Nephron progenitor cell (in vitro differentiated cells): ENCODE results near the gene FSD1.

Experiments
- DNase-seq: peaks from one replicate; pipeline ENCODE4 v3.0.0; 2021
- H3K27ac Mint-ChIP-seq: 2 replicates; pipeline ENCODE4 v1.8.0; 2021; ENCODE audit warnings: mild to moderate bottlenecking, moderate library complexity, mixed read lengths
- H3K27me3 Mint-ChIP-seq: 2 replicates; pipeline ENCODE4 v1.8.0; 2021; ENCODE audit warnings: mild to moderate bottlenecking, low read depth, mixed read lengths; ENCODE audit not compliant: poor library complexity
- H3K36me3 Mint-ChIP-seq: 2 replicates; pipeline ENCODE4 v1.8.0; 2021; ENCODE audit warnings: low read depth, mixed read lengths
- H3K4me1 Mint-ChIP-seq: 2 replicates; pipeline ENCODE4 v1.8.0; 2021; ENCODE audit warnings: mixed read lengths
- H3K4me3 Mint-ChIP-seq: 2 replicates; pipeline ENCODE4 v1.8.0; 2021; ENCODE audit warnings: mild to moderate bottlenecking, moderate library complexity, mixed read lengths
- H3K9me3 Mint-ChIP-seq: 2 replicates; pipeline ENCODE4 v1.8.0; 2021; ENCODE audit warnings: mild to moderate bottlenecking, moderate library complexity, mixed read lengths
- CTCF ChIP-seq: fragments of 200-600 bp; sonication (generic); IDR thresholded peaks from 2 replicates; pipeline ENCODE4 v1.5.0; 2021; ENCODE audit warnings: antibody characterized with exemption

Gene FSD1

GRCh38 chr19:4304538-4305256 is at the start of gene FSD1:
Gene FSD1 (plus strand): TSS chr19:4304598. CDS start chr19:4304747, 149 bp downstream.
- Mint-ChIP-seq H3K27ac (no peak within 1 kb of the TSS), H3K4me3 (peak within 1 kb of the TSS; percentile 74), H3K36me3 (peaks cover 20% of the 10 kb centered on the region), H3K27me3 (peaks cover 10% of the 10 kb centered on the region), H3K4me1 (peaks cover 33% of the 10 kb centered on the region), H3K9me3 (no peaks in the 10 kb centered on the region)
- peak; percentile 90 for DNase-seq
- no peak for TF ChIP-seq CTCF

GRCh38 chr19:4256563-4256962 is 47.8 kb upstream of the FSD1 start:
- DNase-seq, result no peak
- no peak overlapping the region for H3K27ac Mint-ChIP-seq
- H3K4me3 Mint-ChIP-seq, result no peak overlapping the region
- peaks cover 72% of the 10 kb centered on the region for H3K36me3 Mint-ChIP-seq
- H3K27me3 Mint-ChIP-seq, result peaks cover 5% of the 10 kb centered on the region
- H3K9me3 Mint-ChIP-seq, result peaks cover 24% of the 10 kb centered on the region
- no peak for TF ChIP-seq CTCF
- no peaks in the 10 kb centered on the region for H3K4me1 Mint-ChIP-seq

DNA sequence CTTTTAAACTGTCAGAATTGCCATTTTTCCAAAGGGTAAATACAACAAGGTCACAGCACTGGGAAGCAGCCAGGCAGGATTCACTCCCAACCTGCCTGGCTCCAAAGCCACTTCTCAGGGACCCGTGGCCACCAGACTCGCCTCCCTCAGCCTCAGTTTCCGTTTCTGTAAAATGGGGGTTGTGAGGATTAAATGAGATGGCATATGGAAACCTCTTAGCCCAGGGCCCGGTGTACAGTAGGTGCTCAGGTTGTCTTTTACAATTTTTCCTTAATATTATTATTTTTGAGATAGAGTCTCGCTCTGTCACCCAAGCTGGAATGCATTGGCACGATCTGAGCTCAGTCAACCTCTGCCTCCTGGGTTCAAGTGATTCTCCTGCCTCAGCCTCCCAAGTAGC is 47.4 kb upstream of the FSD1 start:
- H3K36me3 Mint-ChIP-seq, result peaks cover 68% of the 10 kb centered on the region
- no peak overlapping the region for H3K27ac Mint-ChIP-seq
- H3K4me1 Mint-ChIP-seq, result no peaks in the 10 kb centered on the region
- no peak overlapping the region for H3K4me3 Mint-ChIP-seq
- H3K9me3 Mint-ChIP-seq, result peaks cover 24% of the 10 kb centered on the region
- H3K27me3 Mint-ChIP-seq, result peaks cover 5% of the 10 kb centered on the region
- DNase-seq, result no peak
- TF ChIP-seq CTCF, result no peak

DNA sequence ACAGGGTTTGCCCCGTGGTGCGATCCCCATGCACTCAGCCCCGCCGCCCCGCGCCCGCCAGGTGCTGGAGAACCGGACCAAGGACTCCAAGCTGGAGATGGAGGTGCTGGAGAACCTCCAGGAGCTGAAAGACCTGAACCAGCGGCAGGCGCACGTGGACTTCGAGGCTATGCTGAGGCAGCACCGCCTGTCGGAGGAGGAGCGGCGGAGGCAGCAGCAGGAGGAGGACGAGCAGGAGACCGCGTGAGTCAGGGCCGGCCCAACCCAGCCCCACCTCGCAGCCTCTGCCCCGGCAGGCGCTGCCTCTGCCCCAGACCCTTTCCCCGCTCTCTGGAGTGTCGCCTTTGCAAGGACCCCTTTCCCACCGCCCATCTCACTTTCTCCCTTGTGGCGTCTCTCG is 46.2 kb upstream of the FSD1 start:
- Mint-ChIP-seq H3K9me3 (peaks cover 17% of the 10 kb centered on the region), H3K4me1 (no peaks in the 10 kb centered on the region), H3K27me3 (no peaks in the 10 kb centered on the region), H3K27ac (no peak overlapping the region), H3K4me3 (no peak overlapping the region), H3K36me3 (peaks cover 56% of the 10 kb centered on the region)
- no peak for DNase-seq
- TF ChIP-seq CTCF, result no peak

DNA sequence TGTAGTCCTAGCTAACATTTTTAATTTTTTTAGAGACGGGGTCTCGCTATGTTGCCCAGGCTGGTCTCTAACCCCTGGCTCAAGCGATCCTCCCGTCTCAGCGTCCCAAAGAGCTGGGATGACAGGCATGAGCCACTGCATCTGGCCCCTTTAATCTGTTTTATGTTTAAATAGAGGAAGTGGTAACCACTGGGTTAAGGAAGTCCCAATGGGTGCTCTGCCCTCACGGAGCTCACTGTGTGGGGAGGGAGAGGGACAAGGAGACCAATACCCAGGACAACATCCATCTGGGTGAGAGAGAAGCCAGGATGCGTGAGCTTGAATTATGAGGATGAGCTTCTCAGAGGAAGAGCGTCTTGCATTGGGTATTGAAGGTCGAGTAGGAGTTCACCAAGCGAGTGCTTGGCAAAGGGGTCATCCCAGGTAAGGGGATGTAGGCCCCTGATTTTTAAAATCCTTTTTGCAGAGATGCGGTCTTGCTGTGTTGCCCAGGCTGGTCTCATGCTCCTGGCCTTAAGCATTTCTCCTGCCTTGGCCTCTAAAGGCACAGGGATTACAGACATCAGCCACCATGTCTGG is 43.7 kb upstream of the FSD1 start:
- no peak for DNase-seq
- peak overlapping the region; percentile 69 for H3K27ac Mint-ChIP-seq
- TF ChIP-seq CTCF, result no peak
- no peaks in the 10 kb centered on the region for H3K4me1 Mint-ChIP-seq
- H3K36me3 Mint-ChIP-seq, result peaks cover 39% of the 10 kb centered on the region
- no peaks in the 10 kb centered on the region for H3K27me3 Mint-ChIP-seq
- H3K9me3 Mint-ChIP-seq, result no peaks in the 10 kb centered on the region
- no peak overlapping the region for H3K4me3 Mint-ChIP-seq

DNA sequence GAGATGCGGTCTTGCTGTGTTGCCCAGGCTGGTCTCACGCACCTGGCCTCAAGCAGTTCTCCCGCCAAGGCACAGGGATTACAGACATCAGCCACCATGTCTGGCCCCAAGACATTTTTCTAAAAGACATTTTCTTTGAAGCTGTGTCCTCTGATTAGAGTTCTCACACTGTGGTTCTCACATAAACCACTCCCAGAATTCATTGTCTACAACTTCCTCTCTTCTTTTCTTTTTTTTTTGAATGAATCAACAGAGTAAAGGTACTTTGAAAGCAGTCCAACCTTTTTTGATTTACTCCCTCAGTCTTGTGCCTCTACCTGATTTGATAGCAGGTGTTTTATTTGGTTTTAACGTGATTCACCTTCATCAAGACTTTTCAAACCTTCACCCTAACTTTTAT is 39.6 kb upstream of the FSD1 start:
- peak overlapping the region; percentile 84 for H3K27ac Mint-ChIP-seq
- no peak for TF ChIP-seq CTCF
- no peaks in the 10 kb centered on the region for H3K4me1 Mint-ChIP-seq
- DNase-seq, result no peak
- peaks cover 38% of the 10 kb centered on the region for H3K36me3 Mint-ChIP-seq
- no peaks in the 10 kb centered on the region for H3K27me3 Mint-ChIP-seq
- H3K4me3 Mint-ChIP-seq, result no peak overlapping the region
- H3K9me3 Mint-ChIP-seq, result no peaks in the 10 kb centered on the region
